Measurements from ENCODE around the gene GLYAT.

GLYAT gene

GRCh38 chr11:58676563-58677135 lies 55.1 kb downstream of the GLYAT start:
- DNase-seq = no peak

GRCh38 chr11:58675334-58676155 lies 56.2 kb downstream of the GLYAT start:
- peak; percentile 12 for DNase-seq

- DNase-seq = no peak
These were observed 57.1 kb downstream of the GLYAT start for GRCh38 chr11:58674609-58675008.

- no peak for DNase-seq
These were observed 59.6 kb downstream of the GLYAT start for GRCh38 chr11:58671983-58672633.

- no peak for DNase-seq
These were observed 71.7 kb downstream of the GLYAT start for GRCh38 chr11:58659910-58660570.

- DNase-seq = no peak
These were observed 72.3 kb downstream of the GLYAT start for GRCh38 chr11:58659404-58659803.
